ENCODE data around the gene RNF133.

DNA sequence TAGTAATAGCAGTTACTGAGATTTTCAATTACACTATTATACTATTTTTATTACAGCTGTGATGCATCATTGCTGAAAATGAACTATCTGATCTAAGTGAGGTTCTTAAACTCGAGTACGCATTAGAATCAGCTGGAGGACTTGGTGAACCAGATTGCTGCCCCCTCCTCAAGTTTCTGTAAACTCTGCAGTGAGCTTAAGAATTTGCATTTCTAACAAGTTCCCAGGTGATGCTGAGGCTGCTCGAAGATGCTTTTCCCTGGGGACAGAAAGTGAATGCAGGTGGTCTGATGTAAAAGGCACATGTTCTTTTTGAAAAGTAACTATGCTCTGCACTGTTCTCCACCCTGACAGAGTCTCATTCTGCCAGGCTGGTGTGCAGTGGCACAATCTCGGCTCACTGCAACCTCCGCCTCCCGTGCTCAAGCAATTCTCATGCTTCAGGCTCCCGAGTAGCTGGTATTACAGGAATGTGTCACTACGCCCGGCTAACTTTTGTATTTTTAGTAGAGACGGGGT, 12.5 kb downstream of the RNF133 start:
- TF ChIP-seq CTCF (IDR thresholded peaks at IDR 0.05) (no peak), POLR2A (IDR thresholded peaks at IDR 0.05) (no peak)
